Prostate gland (tissue), 2 donors: ENCODE results near the gene SPATA31E1.

Experiments used
- POLR2A ChIP-seq: fragments of 450-650 bp; IDR thresholded peaks from one replicate; pipeline ENCODE4 v1.6.1; 2016; ENCODE audit warnings: antibody characterized with exemption, mild to moderate bottlenecking
- POLR2AphosphoS5 ChIP-seq: sonication (generic); formaldehyde crosslinking; IDR thresholded peaks from one replicate; pipeline ENCODE4 v1.6.1; 2017; ENCODE audit warnings: antibody characterized with exemption
- TF ChIP-seq, protein P1 (sequence below), 4 experiments: fragments of 200-600 bp in 2 of 4; fragments of 450-650 bp in 2 of 4; sonication (generic) in 2 of 4; IDR thresholded peaks; 1 replicate in 3 of 4; 2 replicates in 1 of 4; pipeline ENCODE4 v1.5.1; 2016 to 2019; ENCODE audit warnings: antibody characterized with exemption in 4 of 4, mild to moderate bottlenecking in 2 of 4, moderate library complexity in 2 of 4

DNA sequence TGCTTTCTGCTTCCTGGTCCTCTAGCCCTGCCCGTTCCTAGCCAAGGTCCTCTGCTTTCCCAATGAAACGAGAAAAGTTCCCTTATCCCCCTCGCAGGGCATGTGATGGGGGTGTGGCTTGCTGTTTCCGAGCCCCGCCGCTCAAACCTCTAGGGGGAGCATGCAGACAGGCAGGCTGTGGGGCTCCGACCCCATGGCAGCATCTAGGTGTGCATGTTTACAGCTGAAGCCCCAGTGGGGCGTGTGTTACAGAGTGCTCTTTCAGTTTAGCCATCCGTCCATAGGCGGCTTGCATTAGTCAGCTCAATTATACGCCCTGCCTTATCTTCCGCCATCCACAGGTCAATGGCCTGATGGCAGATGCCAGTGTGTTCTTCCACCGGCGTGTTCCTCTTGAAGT, 48.3 kb upstream of the SPATA31E1 start:
- TF ChIP-seq, protein P1, sequence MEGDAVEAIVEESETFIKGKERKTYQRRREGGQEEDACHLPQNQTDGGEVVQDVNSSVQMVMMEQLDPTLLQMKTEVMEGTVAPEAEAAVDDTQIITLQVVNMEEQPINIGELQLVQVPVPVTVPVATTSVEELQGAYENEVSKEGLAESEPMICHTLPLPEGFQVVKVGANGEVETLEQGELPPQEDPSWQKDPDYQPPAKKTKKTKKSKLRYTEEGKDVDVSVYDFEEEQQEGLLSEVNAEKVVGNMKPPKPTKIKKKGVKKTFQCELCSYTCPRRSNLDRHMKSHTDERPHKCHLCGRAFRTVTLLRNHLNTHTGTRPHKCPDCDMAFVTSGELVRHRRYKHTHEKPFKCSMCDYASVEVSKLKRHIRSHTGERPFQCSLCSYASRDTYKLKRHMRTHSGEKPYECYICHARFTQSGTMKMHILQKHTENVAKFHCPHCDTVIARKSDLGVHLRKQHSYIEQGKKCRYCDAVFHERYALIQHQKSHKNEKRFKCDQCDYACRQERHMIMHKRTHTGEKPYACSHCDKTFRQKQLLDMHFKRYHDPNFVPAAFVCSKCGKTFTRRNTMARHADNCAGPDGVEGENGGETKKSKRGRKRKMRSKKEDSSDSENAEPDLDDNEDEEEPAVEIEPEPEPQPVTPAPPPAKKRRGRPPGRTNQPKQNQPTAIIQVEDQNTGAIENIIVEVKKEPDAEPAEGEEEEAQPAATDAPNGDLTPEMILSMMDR (IDR thresholded peaks at IDR 0.05): no peak
- TF ChIP-seq POLR2A: no peak
- no peak for TF ChIP-seq POLR2AphosphoS5
